Suppressor macrophage (primary cell): ENCODE results near the gene LRCH3.

ENCODE experiments used
- DNase-seq, 4 experiments: peaks; one replicate each; pipeline ENCODE4 v3.0.0-alpha.2; 2020 to 2022

The LRCH3 gene

GRCh38 chr3:197936819-197937384 is 145.8 kb downstream of the LRCH3 start:
- DNase-seq: no peak
